Neuron (in vitro differentiated cells): Measurements from ENCODE around the gene KAT5.
"Not testable (repeated sequence)": the region's sequence is repeated elsewhere in the genome, so short reads cannot be mapped to it uniquely, and the experiment has no call there.

Source experiments
- H2AFZ ChIP-seq: one replicate; pipeline ENCODE4 v1.6.1; 2013; ENCODE audit warnings: low read depth, mild to moderate bottlenecking, inconsistent platforms, low read length, moderate library complexity
- H3K27me3 ChIP-seq: one replicate; pipeline ENCODE4 v1.6.1; 2013; ENCODE audit warnings: low read length; ENCODE audit not compliant: insufficient read depth
- H3K36me3 ChIP-seq: one replicate; pipeline ENCODE4 v1.6.1; 2013; ENCODE audit warnings: low read length; ENCODE audit not compliant: insufficient read depth
- H3K4me1 ChIP-seq: one replicate; pipeline ENCODE4 v1.6.1; 2013; ENCODE audit warnings: low read length; ENCODE audit not compliant: insufficient read depth
- H3K4me3 ChIP-seq: 2 replicates; pipeline ENCODE4 v1.5.1; 2013; ENCODE audit warnings: mild to moderate bottlenecking, low read length, moderate library complexity
- H3K9me3 ChIP-seq: one replicate; pipeline ENCODE4 v1.6.1; 2013; ENCODE audit warnings: low read length

KAT5 gene

GRCh38 chr11:65736810-65737209, 24.8 kb downstream of the KAT5 start:
- no peak overlapping the region for H2AFZ ChIP-seq
- peaks cover 3% of the 10 kb centered on the region for H3K9me3 ChIP-seq
- no peaks in the 10 kb centered on the region for H3K4me1 ChIP-seq
- no peaks in the 10 kb centered on the region for H3K36me3 ChIP-seq
- no peaks in the 10 kb centered on the region for H3K27me3 ChIP-seq
- no peak overlapping the region for H3K4me3 ChIP-seq

GRCh38 chr11:65739022-65739421, 27.0 kb downstream of the KAT5 start:
- no peaks in the 10 kb centered on the region for H3K36me3 ChIP-seq
- H3K27me3 ChIP-seq = no peaks in the 10 kb centered on the region
- peaks cover 3% of the 10 kb centered on the region for H3K9me3 ChIP-seq
- H3K4me1 ChIP-seq = no peaks in the 10 kb centered on the region
- no peak overlapping the region for H2AFZ ChIP-seq
- no peak overlapping the region for H3K4me3 ChIP-seq

GRCh38 chr11:65741185-65741584, 29.1 kb downstream of the KAT5 start:
- H2AFZ ChIP-seq = no peak overlapping the region
- no peaks in the 10 kb centered on the region for H3K4me1 ChIP-seq
- no peaks in the 10 kb centered on the region for H3K36me3 ChIP-seq
- H3K9me3 ChIP-seq = peaks cover 3% of the 10 kb centered on the region
- no peaks in the 10 kb centered on the region for H3K27me3 ChIP-seq
- no peak overlapping the region for H3K4me3 ChIP-seq

GRCh38 chr11:65742353-65742752, 30.3 kb downstream of the KAT5 start:
- Histone ChIP-seq H3K4me3 (no peak overlapping the region), H3K27me3 (no peaks in the 10 kb centered on the region), H2AFZ (no peak overlapping the region), H3K36me3 (no peaks in the 10 kb centered on the region), H3K4me1 (no peaks in the 10 kb centered on the region), H3K9me3 (peaks cover 3% of the 10 kb centered on the region)

GRCh38 chr11:65743681-65744025, 31.6 kb downstream of the KAT5 start:
- Histone ChIP-seq H3K4me3 (no peak overlapping the region), H3K27me3 (no peaks in the 10 kb centered on the region), H2AFZ (no peak overlapping the region), H3K9me3 (no peaks in the 10 kb centered on the region), H3K36me3 (no peaks in the 10 kb centered on the region), H3K4me1 (no peaks in the 10 kb centered on the region)

- no peaks in the 10 kb centered on the region for H3K27me3 ChIP-seq
- H3K4me3 ChIP-seq = no peak overlapping the region
- no peaks in the 10 kb centered on the region for H3K36me3 ChIP-seq
- H2AFZ ChIP-seq = no peak overlapping the region
- no peaks in the 10 kb centered on the region for H3K9me3 ChIP-seq
- no peaks in the 10 kb centered on the region for H3K4me1 ChIP-seq
Measured at GRCh38 chr11:65744026-65744698, 32.1 kb downstream of the KAT5 start.

GRCh38 chr11:65744699-65745042, 32.6 kb downstream of the KAT5 start:
- Histone ChIP-seq H3K4me3 (no peak overlapping the region), H3K27me3 (no peaks in the 10 kb centered on the region), H3K36me3 (no peaks in the 10 kb centered on the region), H3K9me3 (no peaks in the 10 kb centered on the region), H2AFZ (no peak overlapping the region), H3K4me1 (no peaks in the 10 kb centered on the region)

- no peak overlapping the region for H2AFZ ChIP-seq
- no peaks in the 10 kb centered on the region for H3K27me3 ChIP-seq
- H3K36me3 ChIP-seq = no peaks in the 10 kb centered on the region
- H3K4me3 ChIP-seq = no peak overlapping the region
- no peaks in the 10 kb centered on the region for H3K9me3 ChIP-seq
- H3K4me1 ChIP-seq = no peaks in the 10 kb centered on the region
Measured at GRCh38 chr11:65745049-65745448, 33.0 kb downstream of the KAT5 start.

GRCh38 chr11:65762169-65762568, 50.1 kb downstream of the KAT5 start:
- not testable (repeated sequence) for H2AFZ ChIP-seq, H3K9me3 ChIP-seq, H3K27me3 ChIP-seq, H3K36me3 ChIP-seq, H3K4me1 ChIP-seq, H3K4me3 ChIP-seq

- not testable (repeated sequence) for H3K4me1 ChIP-seq, H3K36me3 ChIP-seq, H2AFZ ChIP-seq, H3K9me3 ChIP-seq, H3K27me3 ChIP-seq, H3K4me3 ChIP-seq
Measured at GRCh38 chr11:65762816-65763215, 50.8 kb downstream of the KAT5 start.

- no peak overlapping the region for H3K4me3 ChIP-seq
- H3K4me1 ChIP-seq = no peaks in the 10 kb centered on the region
- H3K9me3 ChIP-seq = peaks cover 2% of the 10 kb centered on the region
- H3K36me3 ChIP-seq = no peaks in the 10 kb centered on the region
- no peaks in the 10 kb centered on the region for H3K27me3 ChIP-seq
- no peak overlapping the region for H2AFZ ChIP-seq
Measured at GRCh38 chr11:65764434-65764833, 52.4 kb downstream of the KAT5 start.

- Histone ChIP-seq H3K9me3 (peaks cover 2% of the 10 kb centered on the region), H3K27me3 (no peaks in the 10 kb centered on the region), H3K36me3 (no peaks in the 10 kb centered on the region), H3K4me3 (no peak overlapping the region), H2AFZ (no peak overlapping the region), H3K4me1 (no peaks in the 10 kb centered on the region)
Measured at GRCh38 chr11:65766535-65766934, 54.5 kb downstream of the KAT5 start.

- Histone ChIP-seq H3K4me3 (no peak overlapping the region), H3K36me3 (no peaks in the 10 kb centered on the region), H3K4me1 (no peaks in the 10 kb centered on the region), H3K27me3 (no peaks in the 10 kb centered on the region), H3K9me3 (peaks cover 2% of the 10 kb centered on the region), H2AFZ (no peak overlapping the region)
Measured at GRCh38 chr11:65767406-65767805, 55.4 kb downstream of the KAT5 start.

GRCh38 chr11:65767806-65768205, 55.8 kb downstream of the KAT5 start:
- H3K36me3 ChIP-seq, H3K9me3 ChIP-seq, H3K4me3 ChIP-seq, H3K4me1 ChIP-seq, H3K27me3 ChIP-seq, H2AFZ ChIP-seq: not testable (repeated sequence)
